CD4-positive, alpha-beta memory T cell (primary cell): ENCODE measurements around the gene ZPBP2. TPM values are rescaled to one million over a fixed set of nuclear protein-coding genes. Genes with fewer than 3 reads are reported as not detected.

Source experiments
- CTCF ChIA-PET: fragments of 350-600 bp; sonication (Branson Sonifier 250); formaldehyde crosslinking; loops from one replicate; lab custom pipeline; 2021; ENCODE audit warnings: inconsistent platforms; ENCODE audit not compliant: partially characterized antibody; lab: Charles Lee
- POLR2A ChIA-PET: fragments of 350-600 bp; sonication (Branson Sonifier 250); formaldehyde crosslinking; loops from one replicate; lab custom pipeline; 2021; ENCODE audit not compliant: partially characterized antibody; lab: Charles Lee
- DNase-seq, 5 donors: peaks; one replicate each; pipeline versions ENCODE4 v3.0.0 to v3.0.0-alpha.2; 2020 to 2022; ENCODE audit warnings: mixed read lengths in 1 of 5
- H3K27ac ChIP-seq: one replicate; pipeline ENCODE4 v1.7.0; 2013; ENCODE audit warnings: low read depth, low read length
- H3K27me3 ChIP-seq: 2 replicates; pipeline ENCODE4 v1.7.0; 2013; ENCODE audit warnings: mild to moderate bottlenecking, low read length, moderate library complexity; ENCODE audit not compliant: insufficient read depth
- H3K36me3 ChIP-seq: 2 replicates; pipeline ENCODE4 v1.7.0; 2013; ENCODE audit warnings: mild to moderate bottlenecking, low read length, moderate library complexity; ENCODE audit not compliant: insufficient read depth
- H3K4me1 ChIP-seq: 2 replicates; pipeline ENCODE4 v1.7.0; 2013; ENCODE audit warnings: mild to moderate bottlenecking, low read length, moderate library complexity; ENCODE audit not compliant: insufficient read depth
- H3K4me3 ChIP-seq, 2 donors: one replicate each; pipeline ENCODE4 v1.7.0; 2013; ENCODE audit warnings: low read length in 2 of 2, mild to moderate bottlenecking in 1 of 2
- H3K9me3 ChIP-seq, 2 donors: one replicate each; pipeline ENCODE4 v1.7.0; 2013; ENCODE audit warnings: low read length in 2 of 2, control low read depth in 1 of 2; ENCODE audit not compliant: control insufficient read depth in 1 of 2
- H3K27ac Mint-ChIP-seq, 7 donors: one replicate each; pipeline ENCODE4 v1.8.0; 2020 to 2021; ENCODE audit warnings: mixed read lengths in 7 of 7, mild to moderate bottlenecking in 6 of 7, inconsistent platforms in 3 of 7, moderate library complexity in 3 of 7
- H3K27me3 Mint-ChIP-seq, 2 donors: one replicate each; pipeline ENCODE4 v1.8.0; 2020 to 2021; ENCODE audit warnings: mixed read lengths in 2 of 2
- H3K36me3 Mint-ChIP-seq, 2 donors: one replicate each; pipeline ENCODE4 v1.8.0; 2020 to 2021; ENCODE audit warnings: mixed read lengths in 2 of 2, inconsistent platforms in 1 of 2, mild to moderate bottlenecking in 1 of 2
- H3K4me1 Mint-ChIP-seq, 4 donors: one replicate each; pipeline ENCODE4 v1.8.0; 2020 to 2021; ENCODE audit warnings: mixed read lengths in 4 of 4, mild to moderate bottlenecking in 1 of 4
- H3K4me3 Mint-ChIP-seq, 8 donors: one replicate each; pipeline ENCODE4 v1.8.0; 2020 to 2021; ENCODE audit warnings: mixed read lengths in 8 of 8, mild to moderate bottlenecking in 7 of 8, moderate library complexity in 6 of 8, inconsistent platforms in 3 of 8
- H3K9me3 Mint-ChIP-seq, 8 donors: one replicate each; pipeline ENCODE4 v1.8.0; 2020 to 2021; ENCODE audit warnings: mixed read lengths in 8 of 8, mild to moderate bottlenecking in 5 of 8, inconsistent platforms in 3 of 8, moderate library complexity in 1 of 8
- intact Hi-C: fragments of 100-400 bp; cut with micrococcal nuclease; formaldehyde crosslinking; loops from one replicate; pipeline ENCODE4 v1.15.1; 2023
- polyA plus RNA-seq, 2 donors: library from polyadenylated mRNA; unstranded; fragments of 300-500 nt; fragmentation: Illumina TruSeq; gene quantifications; one replicate each; pipeline ENCODE4 v1.2.3, GENCODE V29; 2021
- total RNA-seq, 2 experiments: library from RNA; stranded (reverse); gene quantifications; one replicate each; pipeline ENCODE4 v1.2.3, GENCODE V29; 2021

The ZPBP2 gene
- total and polyA plus RNA-seq, 4 experiments from 2014 or later: 0.25 to 1.2 (median 0.35) TPM; not detected in 1

DNA sequence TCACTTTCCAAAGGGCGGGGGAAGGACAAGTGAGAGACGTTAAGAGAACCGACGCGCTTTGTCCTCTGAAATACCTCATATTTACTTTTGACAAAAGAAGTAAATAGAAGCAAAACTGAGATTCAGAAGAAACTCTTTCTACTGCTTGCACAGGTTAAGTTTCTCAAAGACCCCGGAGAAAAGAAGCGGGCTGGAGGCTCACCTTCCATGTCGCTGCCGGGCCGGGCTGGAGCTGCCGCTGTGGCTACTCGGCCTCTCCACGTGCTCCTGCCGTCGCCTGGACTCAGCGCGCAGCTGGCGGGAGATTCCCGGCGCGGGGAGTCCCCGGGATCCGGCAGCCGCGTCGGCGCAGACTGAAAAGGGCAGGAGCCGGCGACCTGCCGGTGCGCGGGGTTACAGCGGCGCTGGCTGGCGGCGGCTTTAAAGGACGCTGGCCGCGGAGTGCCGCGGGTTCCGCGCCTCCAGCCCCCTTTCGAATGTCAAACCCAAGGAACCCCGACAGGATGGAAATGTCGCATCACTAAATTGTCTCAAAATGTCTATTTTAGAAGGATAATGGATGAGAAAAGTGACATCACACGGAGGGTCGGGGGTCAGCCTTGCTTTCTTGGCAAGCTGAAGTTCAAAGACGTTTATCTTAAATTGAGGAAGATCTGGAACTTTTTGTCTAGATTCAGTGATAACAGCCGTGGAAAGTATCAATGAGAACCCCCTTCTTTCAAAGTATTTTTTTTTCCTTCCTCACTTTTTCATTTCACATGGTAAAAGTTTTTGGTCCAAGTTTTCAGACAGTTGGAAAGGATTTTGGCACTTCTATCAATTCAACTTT lies 3.9 kb upstream of the ZPBP2 start, which contains the start of gene IKZF3:
TSS of gene IKZF3 (minus strand) at position 395 of the 829 bp plus-strand sequence. CDS start at position 209, 186 bp downstream.
- Mint-ChIP-seq H3K36me3 (peaks cover 0 to 11% of the 10 kb centered on the region in 2 donors), H3K4me1 (peaks cover 52 to 93% (median 67%) of the 10 kb centered on the region in 4 donors), H3K27me3 (no peaks in the 10 kb centered on the region), H3K9me3 (no peaks in the 10 kb centered on the region), H3K4me3 (peak within 1 kb of the TSS; percentile 91 to 97 (median 94)), H3K27ac (peak within 1 kb of the TSS; percentile 94 to 99 (median 96))
- POLR2A ChIA-PET: interaction anchor here (0.8 to 7.8 kb wide), 22 partner anchors 12 to 243 kb away, joined by 3 to 99 read pairs (median 6); partner anchors contain the start of genes MIEN1 and PNMT
- peak within 1 kb of the TSS; percentile 55 to 80 for H3K4me3 ChIP-seq
- intact Hi-C loops: loop anchor here (1.0 to 5.0 kb wide), 5 partner anchors 45 to 227 kb away; partner anchors contain the start of genes MIEN1 and STARD3
- no peaks in the 10 kb centered on the region for H3K9me3 ChIP-seq
- no peaks in the 10 kb centered on the region for H3K27me3 ChIP-seq
- H3K27ac ChIP-seq: peak within 1 kb of the TSS; percentile 93
- peaks cover 68% of the 10 kb centered on the region for H3K4me1 ChIP-seq
- peak; percentile 82 to 90 (median 83) for DNase-seq
- H3K36me3 ChIP-seq: no peaks in the 10 kb centered on the region
- CTCF ChIA-PET: interaction anchor here (0.7 to 6.9 kb wide), 13 partner anchors 31 to 242 kb away, joined by 3 to 44 read pairs (median 5); no protein-coding TSS in a partner anchor

DNA sequence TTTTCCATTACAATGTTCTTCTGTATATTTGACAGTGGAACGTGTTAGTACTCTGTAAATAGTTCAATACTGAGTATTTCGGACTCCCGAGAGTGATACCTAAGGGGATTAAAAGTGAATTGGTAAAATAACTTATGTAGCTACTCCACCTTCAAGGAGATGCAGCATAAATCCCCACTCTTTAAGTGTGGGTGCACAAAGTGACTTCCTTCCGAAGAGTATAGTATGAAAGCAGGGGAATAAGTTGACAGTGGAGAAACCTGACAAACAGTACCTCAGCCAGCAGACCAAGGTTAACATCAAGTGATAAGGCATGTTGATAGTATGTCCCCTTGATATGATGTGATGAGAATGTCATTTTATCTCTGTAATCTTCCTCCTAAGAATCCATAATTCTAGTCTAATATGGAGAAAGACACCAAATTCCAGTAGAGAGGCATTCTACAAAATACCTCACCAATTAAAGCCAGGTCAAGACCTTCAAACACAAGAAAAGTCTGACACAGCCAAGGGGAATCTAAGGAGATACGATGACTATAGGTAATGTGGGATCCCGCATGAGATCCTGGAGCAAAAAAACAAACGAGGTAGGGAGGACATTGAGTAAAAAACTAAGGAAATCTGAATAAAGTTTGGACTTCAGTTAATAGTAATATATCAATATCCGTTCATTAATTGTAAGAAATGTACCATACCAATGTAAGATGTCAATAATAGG lies 1.8 kb upstream of the ZPBP2 start:
- Histone ChIP-seq H3K4me3 (no peak overlapping the region), H3K36me3 (no peaks in the 10 kb centered on the region), H3K27me3 (no peaks in the 10 kb centered on the region), H3K27ac (peak overlapping the region; percentile 93), H3K9me3 (no peaks in the 10 kb centered on the region), H3K4me1 (peaks cover 51% of the 10 kb centered on the region)
- ChIA-PET CTCF (interaction anchor here (1.0 to 6.9 kb wide), 4 partner anchors 60 to 244 kb away, joined by 3 to 44 read pairs (median 12); no protein-coding TSS in a partner anchor), POLR2A (interaction anchor here (0.7 to 7.8 kb wide), 14 partner anchors 18 to 248 kb away, joined by 3 to 99 read pairs (median 6); partner anchors contain the start of genes MIEN1, ORMDL3 and PSMD3)
- no peak for DNase-seq
- H3K27ac Mint-ChIP-seq: peak overlapping the region; percentile 93 to 99 (median 96)
- peaks cover 43 to 74% (median 55%) of the 10 kb centered on the region in 4 donors for H3K4me1 Mint-ChIP-seq
- peaks cover 0 to 10% of the 10 kb centered on the region in 2 donors for H3K36me3 Mint-ChIP-seq
- H3K27me3 Mint-ChIP-seq: no peaks in the 10 kb centered on the region
- H3K9me3 Mint-ChIP-seq: no peaks in the 10 kb centered on the region
- peak overlapping the region; percentile 13 to 91 (median 67) for H3K4me3 Mint-ChIP-seq
- intact Hi-C loops: loop anchor here (2.0 kb wide), 2 partner anchors 61 to 243 kb away; partner anchors contain the start of genes LRRC3C and ORMDL3

- Mint-ChIP-seq H3K27ac (peak overlapping the region; percentile 96 to 99 (median 98)), H3K27me3 (no peaks in the 10 kb centered on the region), H3K9me3 (no peaks in the 10 kb centered on the region), H3K4me3 (peak overlapping the region; percentile 79 to 93 (median 84)), H3K4me1 (peaks cover 35 to 64% (median 49%) of the 10 kb centered on the region in 4 donors), H3K36me3 (peaks cover 0 to 10% of the 10 kb centered on the region in 2 donors)
- Histone ChIP-seq H3K4me3 (peak overlapping the region; percentile 47 to 55), H3K27ac (peak overlapping the region; percentile 93), H3K36me3 (no peaks in the 10 kb centered on the region), H3K27me3 (no peaks in the 10 kb centered on the region), H3K9me3 (no peaks in the 10 kb centered on the region), H3K4me1 (peaks cover 42% of the 10 kb centered on the region)
- ChIA-PET CTCF (no interaction called here), POLR2A (interaction anchor here (0.6 to 1.0 kb wide), 8 partner anchors 53 to 114 kb away, joined by 3 to 6 read pairs (median 3); no protein-coding TSS in a partner anchor)
- DNase-seq: peak; percentile 66 to 87 (median 68)
- intact Hi-C loops: loop anchor here (1.0 to 2.0 kb wide), 4 partner anchors 60 to 244 kb away; partner anchors contain the start of genes LRRC3C, ORMDL3 and PSMD3
These were observed 720 bp upstream of the ZPBP2 start for GRCh38 chr17:39867084-39867879.

DNA sequence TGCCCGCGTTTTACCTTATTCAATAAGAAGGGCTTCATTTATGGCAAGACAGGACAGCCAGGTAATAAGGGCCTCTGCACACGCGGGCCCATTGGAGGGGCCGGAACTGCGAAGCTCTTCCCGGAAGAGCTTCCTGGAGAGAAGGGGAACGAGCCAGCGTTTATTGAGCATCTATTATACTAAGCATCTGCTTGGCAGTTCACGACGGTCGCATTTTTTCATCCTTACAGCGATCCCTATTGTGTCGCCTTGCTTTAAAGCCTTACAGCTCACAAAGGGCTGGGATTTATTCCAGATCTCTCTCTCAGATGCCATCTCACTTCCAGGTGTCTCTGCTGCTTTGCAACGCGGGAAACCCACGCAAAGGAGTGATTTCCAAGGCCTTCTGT lies 546 bp downstream of the ZPBP2 start:
- Mint-ChIP-seq H3K9me3 (no peaks in the 10 kb centered on the region), H3K4me3 (peak overlapping the region; percentile 59 to 88 (median 76)), H3K27me3 (no peaks in the 10 kb centered on the region), H3K36me3 (peaks cover 0 to 7% of the 10 kb centered on the region in 2 donors), H3K4me1 (peaks cover 35 to 57% (median 48%) of the 10 kb centered on the region in 4 donors), H3K27ac (peak overlapping the region; percentile 41 to 97 (median 79))
- H3K36me3 ChIP-seq: no peaks in the 10 kb centered on the region
- H3K9me3 ChIP-seq: no peaks in the 10 kb centered on the region
- ChIA-PET POLR2A (interaction anchor here (0.8 to 1.6 kb wide), 5 partner anchors 58 to 138 kb away, joined by 3 to 8 read pairs (median 3); partner anchors contain the start of genes LRRC3C, ORMDL3 and PSMD3), CTCF (no interaction called here)
- H3K27ac ChIP-seq: peak overlapping the region; percentile 93
- H3K4me3 ChIP-seq: peak overlapping the region in 1 of 2 donors; percentile 47
- intact Hi-C loops: no loop called here
- DNase-seq: no peak
- no peaks in the 10 kb centered on the region for H3K27me3 ChIP-seq
- H3K4me1 ChIP-seq: peaks cover 38% of the 10 kb centered on the region

DNA sequence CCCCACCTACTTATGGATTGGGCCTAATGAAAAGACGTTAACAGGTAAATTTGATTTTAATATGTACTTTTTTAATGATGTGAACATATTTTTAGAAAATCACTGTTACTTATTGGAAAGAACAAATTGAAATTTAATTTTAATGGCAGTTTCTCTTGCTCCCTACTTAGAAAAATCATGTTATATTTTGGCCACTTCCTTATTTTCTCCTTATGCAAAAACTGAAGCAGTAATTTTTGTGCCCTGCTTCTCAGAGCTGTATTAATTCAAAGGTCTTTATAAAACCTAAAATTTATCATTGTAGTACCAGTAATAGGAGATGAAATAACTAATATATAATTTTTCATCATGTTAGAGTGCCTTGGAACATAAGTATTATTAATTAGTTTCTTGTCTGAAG lies 2.8 kb downstream of the ZPBP2 start:
- Mint-ChIP-seq H3K4me3 (no peak overlapping the region), H3K36me3 (no peaks in the 10 kb centered on the region), H3K27me3 (no peaks in the 10 kb centered on the region), H3K27ac (no peak overlapping the region), H3K4me1 (peaks cover 23 to 37% (median 32%) of the 10 kb centered on the region in 4 donors), H3K9me3 (no peaks in the 10 kb centered on the region)
- ChIA-PET CTCF (no interaction called here), POLR2A (no interaction called here)
- Histone ChIP-seq H3K27ac (no peak overlapping the region), H3K4me1 (peaks cover 24% of the 10 kb centered on the region), H3K9me3 (no peaks in the 10 kb centered on the region), H3K27me3 (no peaks in the 10 kb centered on the region), H3K36me3 (no peaks in the 10 kb centered on the region), H3K4me3 (no peak overlapping the region)
- intact Hi-C loops: no loop called here
- DNase-seq: no peak

- no peaks in the 10 kb centered on the region for H3K9me3 ChIP-seq
- no peak overlapping the region for H3K27ac Mint-ChIP-seq
- no peaks in the 10 kb centered on the region for H3K36me3 ChIP-seq
- no peak overlapping the region for H3K4me3 Mint-ChIP-seq
- no peaks in the 10 kb centered on the region for H3K27me3 ChIP-seq
- H3K27me3 Mint-ChIP-seq: no peaks in the 10 kb centered on the region
- no peaks in the 10 kb centered on the region for H3K36me3 Mint-ChIP-seq
- H3K4me1 Mint-ChIP-seq: peaks cover 15 to 26% (median 22%) of the 10 kb centered on the region in 4 donors
- H3K27ac ChIP-seq: no peak overlapping the region
- no peak overlapping the region for H3K4me3 ChIP-seq
- CTCF ChIA-PET: interaction anchor here (0.8 to 2.7 kb wide), 4 partner anchors 46 to 108 kb away, joined by 3 to 12 read pairs (median 6); partner anchors contain the start of genes GSDMA and PSMD3
- POLR2A ChIA-PET: no interaction called here
- intact Hi-C loops: loop anchor here (1.0 kb wide), 2 partner anchors 88 to 108 kb away; partner anchors contain the start of gene PSMD3
- DNase-seq: no peak
- peaks cover 13% of the 10 kb centered on the region for H3K4me1 ChIP-seq
- H3K9me3 Mint-ChIP-seq: no peaks in the 10 kb centered on the region
These were observed 3.8 kb downstream of the ZPBP2 start for GRCh38 chr17:39871801-39872200.
